CD14-positive monocyte (primary cell): Measurements from ENCODE around the gene KRT38. TPM values are rescaled to one million over a fixed set of nuclear protein-coding genes. Genes with fewer than 3 reads are reported as not detected.
A peak's percentile ranks its signal among the peaks of the same experiment; 100 is the strongest.

Source experiments
- DNase-seq, 3 donors: peaks; one replicate each; pipeline ENCODE4 v3.0.0-alpha.2; 2011 to 2022
- H2AFZ ChIP-seq: 2 replicates; pipeline ENCODE4 v1.6.0; 2012; ENCODE audit warnings: mild to moderate bottlenecking, low read depth, low read length, inconsistent platforms; ENCODE audit not compliant: insufficient read depth, poor library complexity, severe bottlenecking
- H3K27ac ChIP-seq, 2 donors: 1 replicate in 1 of 2; 2 replicates in 1 of 2; pipeline ENCODE4 v1.5.1; 2012 to 2013; ENCODE audit warnings: low read length in 2 of 2, control low read depth in 1 of 2, inconsistent platforms in 1 of 2, low read depth in 1 of 2, mild to moderate bottlenecking in 1 of 2
- H3K27me3 ChIP-seq, 2 donors: one replicate each; pipeline versions ENCODE4 v1.6.0 to v1.6.1; 2011 to 2013; ENCODE audit warnings: low read length in 2 of 2; ENCODE audit not compliant: control insufficient read depth in 2 of 2, insufficient read depth in 2 of 2
- H3K36me3 ChIP-seq, 2 donors: replicated peaks in 1 of 2; 1 replicate in 1 of 2; 2 replicates in 1 of 2; pipeline versions ENCODE4 v1.5.1 to v1.6.1; 2012 to 2013; ENCODE audit warnings: low read length in 2 of 2, control low read depth in 1 of 2, inconsistent platforms in 1 of 2, mild to moderate bottlenecking in 1 of 2; ENCODE audit not compliant: insufficient read depth in 2 of 2, control insufficient read depth in 1 of 2
- H3K4me1 ChIP-seq, 2 donors: 1 replicate in 1 of 2; 2 replicates in 1 of 2; pipeline versions ENCODE4 v1.5.1 to v1.6.1; 2012 to 2013; ENCODE audit warnings: low read length in 2 of 2, control low read depth in 1 of 2, inconsistent platforms in 1 of 2, mild to moderate bottlenecking in 1 of 2, moderate library complexity in 1 of 2; ENCODE audit not compliant: insufficient read depth in 2 of 2, control insufficient read depth in 1 of 2
- H3K4me2 ChIP-seq: replicated peaks from 2 replicates; pipeline ENCODE3; 2012; ENCODE audit warnings: low read length, moderate library complexity, mild to moderate bottlenecking; ENCODE audit not compliant: poor library complexity, severe bottlenecking; ENCODE audit errors: extremely low read depth
- H3K4me3 ChIP-seq, 3 experiments: fragments of 200-600 bp in 1 of 3; sonication (generic) in 1 of 3; replicated peaks in 1 of 3; 1 replicate in 2 of 3; 2 replicates in 1 of 3; pipeline ENCODE4 v1.5.1; 2011 to 2013; ENCODE audit warnings: low read length in 3 of 3, mild to moderate bottlenecking in 3 of 3, control low read depth in 2 of 3, low read depth in 2 of 3, inconsistent platforms in 1 of 3, moderate library complexity in 1 of 3
- H3K79me2 ChIP-seq: 2 replicates; pipeline ENCODE4 v1.6.0; 2012; ENCODE audit warnings: mild to moderate bottlenecking, control low read depth, inconsistent platforms, low read length, moderate library complexity; ENCODE audit not compliant: insufficient read depth
- H3K9ac ChIP-seq: 2 replicates; pipeline ENCODE4 v1.6.0; 2017; ENCODE audit warnings: low read length, mild to moderate bottlenecking; ENCODE audit not compliant: insufficient read depth, poor library complexity, severe bottlenecking
- H3K9me3 ChIP-seq, 2 donors: replicated peaks in 1 of 2; 1 replicate in 1 of 2; 2 replicates in 1 of 2; pipeline versions ENCODE4 v1.5.1 to v1.6.1; 2012 to 2013; ENCODE audit warnings: low read length in 2 of 2, control low read depth in 1 of 2; ENCODE audit not compliant: control insufficient read depth in 1 of 2, insufficient read depth in 1 of 2
- H4K20me1 ChIP-seq: 2 replicates; pipeline ENCODE4 v1.6.0; 2012; ENCODE audit warnings: mild to moderate bottlenecking, low read length, control low read depth, moderate library complexity; ENCODE audit not compliant: insufficient read depth
- H3K27ac Mint-ChIP-seq, 7 donors: one replicate each; pipeline ENCODE4 v1.8.0; 2020; ENCODE audit warnings: mild to moderate bottlenecking in 7 of 7, mixed read lengths in 7 of 7, moderate library complexity in 6 of 7, inconsistent platforms in 2 of 7
- H3K27me3 Mint-ChIP-seq, 3 donors: one replicate each; pipeline ENCODE4 v1.8.0; 2021 to 2022; ENCODE audit warnings: low read depth in 3 of 3, mild to moderate bottlenecking in 3 of 3, mixed read lengths in 3 of 3, moderate library complexity in 3 of 3, inconsistent platforms in 1 of 3
- H3K36me3 Mint-ChIP-seq, 2 donors: one replicate each; pipeline ENCODE4 v1.8.0; 2020; ENCODE audit warnings: mixed read lengths in 2 of 2, inconsistent platforms in 1 of 2, mild to moderate bottlenecking in 1 of 2
- H3K4me1 Mint-ChIP-seq: one replicate; pipeline ENCODE4 v1.8.0; 2020; ENCODE audit warnings: mild to moderate bottlenecking, mixed read lengths
- H3K4me3 Mint-ChIP-seq, 2 donors: one replicate each; pipeline ENCODE4 v1.8.0; 2020; ENCODE audit warnings: mild to moderate bottlenecking in 2 of 2, mixed read lengths in 2 of 2, moderate library complexity in 1 of 2
- H3K9me3 Mint-ChIP-seq, 7 donors: one replicate each; pipeline ENCODE4 v1.8.0; 2020 to 2022; ENCODE audit warnings: mixed read lengths in 7 of 7, mild to moderate bottlenecking in 6 of 7, moderate library complexity in 6 of 7, inconsistent platforms in 2 of 7
- WGBS: methylation state at CpG from one replicate; pipeline ENCODE4 v1.1.5; 2013; ENCODE audit warnings: missing lambda C conversion rate; ENCODE audit not compliant: insufficient coverage; 5-methylcytosine and 5-hydroxymethylcytosine counted together
- intact Hi-C, 2 donors: fragments of 100-400 bp; cut with micrococcal nuclease; formaldehyde crosslinking; loops; one replicate each; pipeline versions ENCODE4 v1.15.0 to v1.15.1; 2023
- polyA plus RNA-seq, 3 donors: library from polyadenylated mRNA; depleted of rRNA in 1 of 3; unstranded in 2 of 3; stranded (reverse) in 1 of 3; fragments of 300-500 nt in 2 of 3; fragments of >200 nt in 1 of 3; fragmentation: Illumina TruSeq in 2 of 3; gene quantifications; 1 replicate in 2 of 3; 2 replicates in 1 of 3; pipeline ENCODE4 v1.2.3, GENCODE V29; 2012 to 2021
- TF ChIP-seq, protein P1 (sequence below): fragments of 200-600 bp; IDR thresholded peaks from one replicate; pipeline ENCODE4 v1.8.0; 2022; ENCODE audit warnings: antibody characterized with exemption, mild to moderate bottlenecking

KRT38 gene
- polyA plus RNA-seq, 3 donors = not detected

DNA sequence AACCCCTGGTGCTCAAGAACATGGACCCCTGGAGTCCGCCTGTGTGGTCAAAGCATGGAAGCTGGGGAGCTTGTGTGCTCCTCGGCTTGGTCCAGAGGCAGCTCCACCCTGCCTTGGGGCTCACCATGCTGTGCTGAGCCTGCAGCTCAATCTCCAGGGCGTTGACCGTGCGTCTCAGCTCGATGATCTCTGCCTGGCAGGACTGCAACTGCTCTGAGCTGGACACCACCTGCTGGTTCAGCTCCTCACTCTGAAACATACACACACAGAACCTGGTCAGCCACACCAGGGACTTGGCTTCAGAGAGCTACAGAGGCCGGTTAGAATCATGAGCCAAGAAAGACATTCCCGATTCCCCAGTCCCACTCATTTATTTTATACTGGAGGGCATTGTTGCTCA, 37.5 kb upstream of the KRT38 start:
- Mint-ChIP-seq H3K9me3 (peaks cover 0 to 2% (median 0%) of the 10 kb centered on the region in 7 donors), H3K4me1 (peaks cover 10% of the 10 kb centered on the region), H3K36me3 (no peaks in the 10 kb centered on the region), H3K27me3 (peaks cover 4 to 10% (median 4%) of the 10 kb centered on the region in 3 donors), H3K4me3 (no peak overlapping the region), H3K27ac (peak overlapping the region in 1 of 7 donors; percentile 59)
- no peak overlapping the region for H3K4me3 ChIP-seq
- no peak overlapping the region for H2AFZ ChIP-seq
- intact Hi-C loops = no loop called here
- 100% methylated on average over 6 of the region's 8 CpGs for WGBS
- H3K27me3 ChIP-seq = no peaks in the 10 kb centered on the region
- H3K9me3 ChIP-seq = no peaks in the 10 kb centered on the region
- peaks cover 9 to 10% of the 10 kb centered on the region in 2 donors for H3K4me1 ChIP-seq
- no peaks in the 10 kb centered on the region for H3K36me3 ChIP-seq
- no peak for DNase-seq
- no peak overlapping the region for H3K9ac ChIP-seq
- TF ChIP-seq, protein P1, sequence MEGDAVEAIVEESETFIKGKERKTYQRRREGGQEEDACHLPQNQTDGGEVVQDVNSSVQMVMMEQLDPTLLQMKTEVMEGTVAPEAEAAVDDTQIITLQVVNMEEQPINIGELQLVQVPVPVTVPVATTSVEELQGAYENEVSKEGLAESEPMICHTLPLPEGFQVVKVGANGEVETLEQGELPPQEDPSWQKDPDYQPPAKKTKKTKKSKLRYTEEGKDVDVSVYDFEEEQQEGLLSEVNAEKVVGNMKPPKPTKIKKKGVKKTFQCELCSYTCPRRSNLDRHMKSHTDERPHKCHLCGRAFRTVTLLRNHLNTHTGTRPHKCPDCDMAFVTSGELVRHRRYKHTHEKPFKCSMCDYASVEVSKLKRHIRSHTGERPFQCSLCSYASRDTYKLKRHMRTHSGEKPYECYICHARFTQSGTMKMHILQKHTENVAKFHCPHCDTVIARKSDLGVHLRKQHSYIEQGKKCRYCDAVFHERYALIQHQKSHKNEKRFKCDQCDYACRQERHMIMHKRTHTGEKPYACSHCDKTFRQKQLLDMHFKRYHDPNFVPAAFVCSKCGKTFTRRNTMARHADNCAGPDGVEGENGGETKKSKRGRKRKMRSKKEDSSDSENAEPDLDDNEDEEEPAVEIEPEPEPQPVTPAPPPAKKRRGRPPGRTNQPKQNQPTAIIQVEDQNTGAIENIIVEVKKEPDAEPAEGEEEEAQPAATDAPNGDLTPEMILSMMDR = no peak
- H3K4me2 ChIP-seq = no peak overlapping the region
- no peaks in the 10 kb centered on the region for H3K79me2 ChIP-seq
- H3K27ac ChIP-seq = no peak overlapping the region
- no peaks in the 10 kb centered on the region for H4K20me1 ChIP-seq

DNA sequence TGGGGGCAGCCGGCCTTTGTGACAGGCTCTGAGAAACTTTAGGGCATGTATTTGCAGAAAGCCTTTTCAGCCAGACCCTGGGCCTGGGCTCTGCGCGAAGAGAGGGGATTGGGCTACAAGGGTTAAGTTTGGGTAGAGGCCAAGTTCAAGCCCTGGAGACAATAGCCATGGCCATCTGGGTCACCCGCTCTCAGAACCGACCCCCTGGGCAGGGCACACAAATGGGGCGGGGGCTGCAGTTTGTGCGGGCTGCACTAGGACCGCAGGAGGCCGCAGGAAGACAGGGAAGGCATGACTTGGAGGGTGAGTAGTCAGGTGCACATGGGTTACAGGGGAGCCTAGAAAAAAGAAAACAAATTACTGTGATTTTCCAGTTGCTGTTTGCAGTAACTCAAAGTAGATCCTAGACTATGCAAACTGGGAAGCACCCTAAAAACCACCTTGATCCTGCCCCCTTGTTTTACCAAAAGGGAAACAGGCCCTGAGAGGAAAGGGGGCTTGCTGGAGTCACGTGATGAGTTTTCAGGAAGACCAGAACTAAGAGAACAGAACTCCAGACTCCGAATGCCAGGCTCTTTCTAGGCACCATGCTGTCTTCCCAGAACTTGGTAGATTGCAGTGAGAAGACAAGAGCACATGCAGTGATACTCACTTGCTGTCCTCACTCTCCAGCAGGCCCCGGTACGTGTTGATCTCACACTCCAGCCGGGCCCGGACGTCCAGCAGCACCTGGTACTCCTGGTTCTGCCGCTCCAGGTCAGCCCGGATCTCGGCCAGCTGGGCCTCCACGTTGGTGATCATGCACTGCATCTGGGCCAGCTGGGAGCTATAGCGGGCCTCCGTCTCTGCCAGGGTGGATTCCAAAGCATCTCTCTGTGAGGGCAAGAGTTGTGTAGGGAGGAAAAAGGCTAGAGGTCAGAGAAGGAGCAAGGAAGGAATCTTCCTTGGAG, 36.4 kb upstream of the KRT38 start:
- Histone ChIP-seq H2AFZ (no peak overlapping the region), H3K9ac (no peak overlapping the region), H3K4me2 (no peak overlapping the region), H3K27ac (no peak overlapping the region), H3K9me3 (no peaks in the 10 kb centered on the region), H4K20me1 (no peaks in the 10 kb centered on the region), H3K36me3 (no peaks in the 10 kb centered on the region), H3K4me1 (peaks cover 9 to 10% of the 10 kb centered on the region in 2 donors), H3K27me3 (no peaks in the 10 kb centered on the region), H3K79me2 (no peaks in the 10 kb centered on the region), H3K4me3 (no peak overlapping the region)
- H3K36me3 Mint-ChIP-seq = no peaks in the 10 kb centered on the region
- DNase-seq = no peak
- H3K27me3 Mint-ChIP-seq = peaks cover 4 to 10% (median 4%) of the 10 kb centered on the region in 3 donors
- TF ChIP-seq, protein P1 = no peak
- no peak overlapping the region for H3K4me3 Mint-ChIP-seq
- peak overlapping the region in 1 of 7 donors; percentile 77 for H3K27ac Mint-ChIP-seq
- WGBS = 90% methylated on average over 21 of the region's 22 CpGs
- peaks cover 10% of the 10 kb centered on the region for H3K4me1 Mint-ChIP-seq
- intact Hi-C loops = no loop called here
- H3K9me3 Mint-ChIP-seq = peaks cover 0 to 3% (median 2%) of the 10 kb centered on the region in 7 donors
